Measurements from ENCODE around the gene CXCR2. TPM values are rescaled to one million over a fixed set of nuclear protein-coding genes. Genes with fewer than 3 reads are reported as not detected.

The CXCR2 gene
- total RNA-seq, 1 experiment from 2014 or later, result 0.96 TPM

- TF ChIP-seq ZNF512 (CRISPR knock-in tag; IDR thresholded peaks at IDR 0.05; ENCODE audit: borderline replicate concordance), result no peak
- TF ChIP-seq MAX (CRISPR knock-in tag; IDR thresholded peaks at IDR 0.05), result no peak
- TF ChIP-seq HMGA2 (CRISPR knock-in tag; IDR thresholded peaks at IDR 0.05), result no peak
- no peak for TF ChIP-seq E2F4 (CRISPR knock-in tag; IDR thresholded peaks at IDR 0.05; ENCODE audit: borderline replicate concordance, low read depth)
- no peak for TF ChIP-seq USF2 (CRISPR knock-in tag; IDR thresholded peaks at IDR 0.05)
- no peak for TF ChIP-seq ETV6 (CRISPR knock-in tag; IDR thresholded peaks at IDR 0.05)
- no peak for TF ChIP-seq AR (CRISPR knock-in tag; IDR thresholded peaks at IDR 0.05)
- no peak for TF ChIP-seq ELF4 (CRISPR knock-in tag; IDR thresholded peaks at IDR 0.05; ENCODE audit: low read depth)
- TF ChIP-seq OVOL2 (CRISPR knock-in tag; IDR thresholded peaks at IDR 0.05; ENCODE audit: borderline replicate concordance), result no peak
- TF ChIP-seq FOXP1 (CRISPR knock-in tag; IDR thresholded peaks at IDR 0.05; ENCODE audit: borderline replicate concordance), result no peak
These were observed 30.2 kb downstream of the CXCR2 start (continued) for GRCh38 chr2:218155953-218156479.

GRCh38 chr2:218161644-218162043 lies 35.8 kb downstream of the CXCR2 start:
- Mint-ChIP-seq H3K27me3 (ENCODE audit: low read depth) (peaks cover 11% of the 10 kb centered on the region), H3K4me3 (no peak overlapping the region), H3K9me3 (peaks cover 10% of the 10 kb centered on the region), H3K36me3 (no peaks in the 10 kb centered on the region), H3K4me1 (no peaks in the 10 kb centered on the region), H3K27ac (no peak overlapping the region)
- DNase-seq (ENCODE audit: low spot score) (no peak), ATAC-seq (no peak)
- POLR2A ChIA-PET, result no interaction called here
- CTCF ChIA-PET, result no interaction called here
- no peak for TF ChIP-seq ZNF532 (CRISPR knock-in tag; IDR thresholded peaks at IDR 0.05; ENCODE audit: borderline replicate concordance)
- no peak for TF ChIP-seq STAT6 (CRISPR knock-in tag; conservative IDR thresholded peaks at IDR 0.05; ENCODE audit: low read depth)
- no peak for TF ChIP-seq MXD4 (CRISPR knock-in tag; IDR thresholded peaks at IDR 0.05; ENCODE audit: borderline replicate concordance)
- TF ChIP-seq CDX4 (CRISPR knock-in tag; IDR thresholded peaks at IDR 0.05; ENCODE audit: borderline replicate concordance), result no peak
- TF ChIP-seq ESRRA (CRISPR knock-in tag; IDR thresholded peaks at IDR 0.05; ENCODE audit: borderline replicate concordance), result no peak
- TF ChIP-seq FOXP1 (CRISPR knock-in tag; IDR thresholded peaks at IDR 0.05; ENCODE audit: borderline replicate concordance), result no peak
- no peak for TF ChIP-seq ELF4 (CRISPR knock-in tag; IDR thresholded peaks at IDR 0.05; ENCODE audit: low read depth)
- TF ChIP-seq CBFB (CRISPR knock-in tag; IDR thresholded peaks at IDR 0.05; ENCODE audit: low read depth), result no peak
- TF ChIP-seq SOX15 (CRISPR knock-in tag; IDR thresholded peaks at IDR 0.05), result no peak
